Colonic mucosa (tissue), 4 donors: ENCODE results near the gene MME. TPM values are rescaled to one million over a fixed set of nuclear protein-coding genes. Genes with fewer than 3 reads are reported as not detected.

Source experiments
- DNase-seq: peaks from one replicate; pipeline ENCODE4 v3.0.0-alpha.2; 2020
- H3K27ac ChIP-seq: fragments of 200-600 bp; one replicate; pipeline ENCODE4 v1.8.0; 2021
- H3K27me3 ChIP-seq: fragments of 200-600 bp; one replicate; pipeline ENCODE4 v1.8.0; 2021
- H3K36me3 ChIP-seq: fragments of 200-600 bp; one replicate; pipeline ENCODE4 v1.8.0; 2021
- H3K4me1 ChIP-seq: fragments of 200-600 bp; one replicate; pipeline ENCODE4 v1.8.0; 2021; ENCODE audit warnings: mild to moderate bottlenecking
- H3K4me3 ChIP-seq: fragments of 200-600 bp; one replicate; pipeline ENCODE4 v1.8.0; 2021
- H3K9ac ChIP-seq, 2 donors: one replicate each; pipeline ENCODE4 v1.7.0; 2013; ENCODE audit warnings: control low read depth in 2 of 2, low read depth in 2 of 2, low read length in 2 of 2
- H3K9me3 ChIP-seq: fragments of 200-600 bp; one replicate; pipeline ENCODE4 v1.8.0; 2021
- intact Hi-C: fragments of 100-400 bp; cut with DNase I; formaldehyde crosslinking; loops from one replicate; pipeline ENCODE4 v1.14.1; 2022
- total RNA-seq, 2 donors: library from RNA; stranded (reverse); fragmentation: NEBNext Ultra II Directional in 1 of 2; extraction: Animal tissue kit (Norgen Biotek cat#: 25700) in 1 of 2; gene quantifications; one replicate each; pipeline ENCODE4 v1.2.1, GENCODE V29; 2021
- TF ChIP-seq, protein P1 (sequence below): fragments of 200-600 bp; IDR thresholded peaks from one replicate; pipeline ENCODE4 v1.8.0; 2022; ENCODE audit warnings: antibody characterized with exemption, mild to moderate bottlenecking
- donor health status: healthy.
- donor health status: DM: no; HTN: no; CAD: no.
- donor health status: DM: no; HTN: no; CAD: no.

The MME gene
- total RNA-seq, 2 donors from 2014 or later, result 1.4 to 2.6 TPM

DNA sequence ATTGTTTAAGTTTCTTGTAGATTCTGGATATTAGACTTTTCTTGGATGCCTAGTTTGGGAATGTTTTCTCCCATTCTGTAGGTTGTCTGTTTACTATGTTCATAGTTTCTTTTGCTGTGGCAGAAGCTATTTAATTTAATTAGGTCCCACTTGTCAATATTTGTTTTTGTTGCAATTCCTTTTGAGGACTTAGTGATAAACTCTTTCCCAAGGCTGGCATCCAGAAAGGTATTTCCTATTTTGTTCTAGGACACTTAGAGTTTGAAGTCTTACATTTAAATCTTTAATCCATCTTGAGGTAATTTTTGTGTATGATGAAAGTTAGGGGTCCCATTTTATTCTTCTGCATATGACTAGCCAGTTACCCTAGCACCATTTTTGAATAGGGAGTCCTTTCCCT is 54.9 kb downstream of the MME start:
- no peak overlapping the region for H3K27ac ChIP-seq
- no peak overlapping the region for H3K4me3 ChIP-seq
- no peaks in the 10 kb centered on the region for H3K9me3 ChIP-seq
- H3K9ac ChIP-seq, result no peak overlapping the region
- TF ChIP-seq, protein P1, sequence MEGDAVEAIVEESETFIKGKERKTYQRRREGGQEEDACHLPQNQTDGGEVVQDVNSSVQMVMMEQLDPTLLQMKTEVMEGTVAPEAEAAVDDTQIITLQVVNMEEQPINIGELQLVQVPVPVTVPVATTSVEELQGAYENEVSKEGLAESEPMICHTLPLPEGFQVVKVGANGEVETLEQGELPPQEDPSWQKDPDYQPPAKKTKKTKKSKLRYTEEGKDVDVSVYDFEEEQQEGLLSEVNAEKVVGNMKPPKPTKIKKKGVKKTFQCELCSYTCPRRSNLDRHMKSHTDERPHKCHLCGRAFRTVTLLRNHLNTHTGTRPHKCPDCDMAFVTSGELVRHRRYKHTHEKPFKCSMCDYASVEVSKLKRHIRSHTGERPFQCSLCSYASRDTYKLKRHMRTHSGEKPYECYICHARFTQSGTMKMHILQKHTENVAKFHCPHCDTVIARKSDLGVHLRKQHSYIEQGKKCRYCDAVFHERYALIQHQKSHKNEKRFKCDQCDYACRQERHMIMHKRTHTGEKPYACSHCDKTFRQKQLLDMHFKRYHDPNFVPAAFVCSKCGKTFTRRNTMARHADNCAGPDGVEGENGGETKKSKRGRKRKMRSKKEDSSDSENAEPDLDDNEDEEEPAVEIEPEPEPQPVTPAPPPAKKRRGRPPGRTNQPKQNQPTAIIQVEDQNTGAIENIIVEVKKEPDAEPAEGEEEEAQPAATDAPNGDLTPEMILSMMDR, result no peak
- DNase-seq, result no peak
- intact Hi-C loops, result no loop called here
- no peaks in the 10 kb centered on the region for H3K4me1 ChIP-seq
- no peaks in the 10 kb centered on the region for H3K36me3 ChIP-seq
- no peaks in the 10 kb centered on the region for H3K27me3 ChIP-seq

DNA sequence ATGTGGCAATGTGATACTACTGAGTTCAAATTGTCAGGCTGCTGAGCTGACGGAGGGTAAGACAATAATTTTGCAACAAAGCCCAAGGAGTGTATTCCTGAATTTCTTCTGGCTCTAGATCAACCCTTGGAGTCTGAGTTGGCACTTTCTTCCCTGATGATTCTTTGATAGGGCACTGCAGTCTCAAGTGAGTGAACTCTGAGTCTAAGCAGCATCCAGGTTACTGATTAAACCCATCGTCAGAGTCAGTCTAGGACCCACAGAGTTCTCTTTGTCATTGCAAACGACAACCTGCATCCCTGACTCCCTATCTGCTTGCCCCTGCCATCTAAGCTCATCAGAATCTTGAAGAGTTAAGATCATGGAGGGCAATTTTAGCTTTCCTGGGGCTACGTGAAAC is 58.6 kb downstream of the MME start:
- intact Hi-C loops, result no loop called here
- H3K4me1 ChIP-seq, result no peaks in the 10 kb centered on the region
- H3K4me3 ChIP-seq, result no peak overlapping the region
- no peak overlapping the region for H3K9ac ChIP-seq
- H3K27ac ChIP-seq, result no peak overlapping the region
- TF ChIP-seq, protein P1, result no peak
- H3K27me3 ChIP-seq, result no peaks in the 10 kb centered on the region
- H3K9me3 ChIP-seq, result no peaks in the 10 kb centered on the region
- DNase-seq, result no peak
- no peaks in the 10 kb centered on the region for H3K36me3 ChIP-seq

GRCh38 chr3:155147588-155147987 is 67.5 kb downstream of the MME start:
- TF ChIP-seq, protein P1, result no peak
- H3K36me3 ChIP-seq, result no peaks in the 10 kb centered on the region
- no peaks in the 10 kb centered on the region for H3K27me3 ChIP-seq
- no peak for DNase-seq
- no peak overlapping the region for H3K27ac ChIP-seq
- H3K4me1 ChIP-seq, result no peaks in the 10 kb centered on the region
- no peak overlapping the region for H3K9ac ChIP-seq
- H3K4me3 ChIP-seq, result no peak overlapping the region
- intact Hi-C loops, result no loop called here
- H3K9me3 ChIP-seq, result no peaks in the 10 kb centered on the region

- no peak for DNase-seq
Measured at GRCh38 chr3:155149494-155149893, 69.4 kb downstream of the MME start.

GRCh38 chr3:155153242-155154186 is 73.4 kb downstream of the MME start:
- TF ChIP-seq, protein P1, result no peak
- intact Hi-C loops, result no loop called here
- Histone ChIP-seq H3K27me3 (no peaks in the 10 kb centered on the region), H3K36me3 (no peaks in the 10 kb centered on the region), H3K4me1 (no peaks in the 10 kb centered on the region), H3K4me3 (no peak overlapping the region), H3K9me3 (no peaks in the 10 kb centered on the region), H3K9ac (no peak overlapping the region), H3K27ac (no peak overlapping the region)
- DNase-seq, result no peak

More at GRCh38 chr3:155149494-155149893, 69.4 kb downstream of the MME start:
- no peaks in the 10 kb centered on the region for H3K4me1 ChIP-seq
- no peaks in the 10 kb centered on the region for H3K9me3 ChIP-seq
- no peak overlapping the region for H3K27ac ChIP-seq
- no peaks in the 10 kb centered on the region for H3K27me3 ChIP-seq
- no peak overlapping the region for H3K9ac ChIP-seq
- TF ChIP-seq, protein P1, result no peak
- intact Hi-C loops, result no loop called here
- no peaks in the 10 kb centered on the region for H3K36me3 ChIP-seq
- H3K4me3 ChIP-seq, result no peak overlapping the region
